HPDE6-E6E7 (cell line): Measurements from ENCODE around the gene MRGPRD.

Source experiments
- DNase-seq: peaks from one replicate; pipeline ENCODE4 v3.0.0; 2011; ENCODE audit warnings: missing footprints; ENCODE audit errors: extremely low spot score

Gene MRGPRD

DNA sequence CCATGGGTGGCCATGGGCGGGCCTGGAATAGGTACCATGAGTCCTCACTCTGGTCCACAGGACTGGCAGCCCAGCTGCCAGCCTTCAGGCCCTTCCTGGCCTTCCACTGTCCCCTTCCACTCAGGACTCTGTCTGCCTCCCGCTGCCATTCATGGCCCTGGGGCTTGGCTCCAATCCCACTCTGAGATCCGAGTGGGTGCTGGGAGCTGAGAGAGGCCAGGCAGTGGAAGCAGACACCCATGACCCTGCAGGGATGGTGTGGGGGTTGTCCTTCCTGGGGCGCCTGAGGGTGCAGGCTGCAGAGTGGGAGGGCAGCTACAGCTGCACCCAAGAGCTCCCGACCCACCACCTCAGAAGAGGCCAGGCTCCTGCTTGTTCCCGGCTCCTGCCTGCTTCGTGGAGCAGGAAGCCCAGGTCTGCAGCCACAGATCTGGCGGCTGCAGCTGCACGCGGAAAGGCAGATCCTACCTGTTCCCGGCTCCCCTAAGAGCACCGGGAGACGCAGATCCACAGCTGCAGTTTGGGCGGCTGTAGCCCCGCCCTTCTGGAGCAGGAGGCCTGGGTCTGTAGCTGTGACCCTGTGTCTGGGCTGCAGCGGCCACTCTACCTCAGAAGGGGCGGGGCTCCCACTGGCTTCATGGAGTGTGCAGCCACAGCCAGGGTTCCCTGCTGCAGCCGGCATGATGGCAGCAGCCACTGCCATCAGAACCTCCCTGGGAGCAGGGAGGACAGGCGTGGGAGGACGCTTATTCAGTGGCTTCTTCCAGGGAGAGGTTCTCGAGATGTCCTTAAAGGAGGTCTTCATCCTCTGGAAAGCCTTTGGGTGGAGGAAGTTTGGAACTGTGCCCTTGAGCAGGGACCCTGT is 49.6 kb downstream of the MRGPRD start:
- no peak for DNase-seq
